Middle frontal gyrus (tissue), 1 donor: Measurements from ENCODE around the gene CCDC179.

Source experiments
- DNase-seq: peaks from one replicate; pipeline ENCODE4 v3.0.0-alpha.2; 2015; ENCODE audit warnings: low spot score; ENCODE audit errors: extremely low spot score

CCDC179 gene

DNA sequence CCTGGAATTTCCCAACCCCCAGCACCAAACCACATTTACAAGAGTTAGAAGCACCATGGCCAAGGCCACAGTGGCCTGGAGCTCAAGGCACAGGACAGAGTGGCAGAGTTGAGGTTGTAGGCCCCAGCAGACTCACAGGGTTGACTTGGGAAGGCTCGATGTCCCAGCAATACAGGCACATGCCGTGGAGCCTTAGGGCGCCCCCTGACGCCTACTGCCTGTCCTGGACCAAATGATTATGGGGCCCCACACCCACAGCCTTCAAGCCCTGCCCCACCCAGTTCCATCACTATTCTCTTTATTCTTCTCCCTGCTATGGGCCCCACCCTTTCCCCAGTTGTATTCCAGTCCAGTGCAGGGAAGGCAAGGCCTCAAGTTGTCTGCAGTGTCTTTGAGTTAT is at the start of gene CCDC179:
Gene CCDC179, minus strand, starts transcription at position 234 of the 400 bp plus-strand sequence. Its CDS starts 53 bp downstream, at position 181.
- DNase-seq, result no peak

DNA sequence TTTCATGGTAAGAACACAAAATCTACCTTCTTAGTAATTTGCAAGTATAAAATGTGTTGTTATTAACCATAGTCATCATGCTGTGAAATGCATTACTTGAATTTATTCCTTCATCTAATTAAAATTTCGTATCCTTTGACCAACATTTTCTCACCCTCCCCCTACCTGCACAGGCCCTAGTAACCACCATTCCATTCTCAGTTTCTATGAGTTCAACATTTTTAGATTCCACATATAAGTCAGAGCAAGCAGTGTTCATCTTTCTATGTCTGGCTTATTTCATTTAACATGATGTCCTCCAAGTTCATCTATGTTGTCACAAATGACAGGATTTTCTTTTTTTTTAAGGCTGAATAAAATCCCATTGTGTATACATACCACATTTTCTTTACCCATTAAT is 43.5 kb upstream of the CCDC179 start:
- DNase-seq, result no peak

DNA sequence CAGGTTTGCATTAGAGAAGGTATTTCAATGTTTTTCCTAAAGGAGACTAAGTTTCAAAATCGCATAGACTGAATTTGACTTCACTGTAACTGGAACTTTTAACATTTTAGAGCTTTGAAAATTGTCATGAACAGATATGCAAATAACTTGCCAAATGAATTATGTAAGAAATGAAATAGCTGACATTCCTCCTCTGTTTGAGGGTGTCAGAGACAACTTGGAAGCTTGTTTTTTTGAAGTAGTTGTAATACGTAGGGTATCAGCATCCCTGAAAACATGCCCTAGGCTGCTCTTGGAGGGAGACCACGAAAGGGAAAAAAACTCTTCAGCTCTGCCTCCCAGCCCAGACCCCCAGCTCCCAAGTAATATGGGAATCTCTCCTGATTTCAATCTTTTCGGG is 41.3 kb upstream of the CCDC179 start:
- DNase-seq, result no peak

DNA sequence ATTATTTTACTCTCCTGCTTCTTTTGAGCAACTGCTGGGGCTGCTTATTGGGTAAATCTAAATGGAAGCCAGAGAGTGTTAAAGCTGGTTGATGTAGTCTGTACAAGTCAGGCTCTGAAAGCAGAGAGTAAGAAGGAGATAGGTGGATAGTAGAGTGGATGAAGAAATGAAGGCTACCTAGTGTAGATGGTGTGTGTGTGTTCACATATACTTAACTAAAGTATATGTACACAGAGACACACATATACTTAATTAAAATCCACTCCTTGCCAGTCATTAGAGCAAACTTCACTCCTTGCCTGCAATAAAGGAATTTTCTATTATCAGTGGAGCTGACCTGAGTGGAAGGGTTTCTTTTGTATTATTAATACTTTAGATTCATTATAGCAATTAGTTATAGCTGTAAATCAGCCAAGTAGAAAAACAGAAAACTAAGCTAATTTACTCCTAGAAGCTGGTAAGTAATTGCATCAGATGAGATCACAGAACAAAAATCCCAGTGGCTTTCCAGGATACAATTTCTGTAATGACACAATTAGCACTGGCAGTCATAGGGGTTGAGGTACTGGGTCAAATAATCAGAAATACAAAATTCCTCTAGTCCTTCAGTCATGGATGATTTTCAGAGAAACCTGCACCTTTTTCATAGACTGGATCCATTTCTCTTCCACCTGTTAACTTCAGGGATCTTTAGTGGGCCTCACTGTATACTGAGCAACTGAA is 40.7 kb upstream of the CCDC179 start:
- no peak for DNase-seq

DNA sequence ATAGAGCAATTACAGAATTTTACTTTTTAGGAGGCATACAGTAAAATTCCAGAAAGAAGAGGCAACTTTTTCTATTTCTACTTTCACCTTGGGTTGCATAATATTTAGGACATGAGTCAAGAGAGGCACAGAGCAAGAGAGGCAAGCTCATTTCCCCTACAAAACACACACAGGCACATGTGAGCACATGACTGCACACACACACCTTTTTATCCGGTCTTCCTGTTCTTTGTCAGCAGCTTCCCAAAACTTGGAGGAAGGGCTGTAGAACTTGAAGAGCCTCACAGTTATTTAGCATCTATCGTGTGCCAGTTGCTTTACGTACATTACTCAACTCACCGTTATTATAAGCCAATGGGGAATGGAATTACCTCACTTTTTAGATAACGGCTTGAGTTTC is 37.8 kb upstream of the CCDC179 start:
- DNase-seq, result no peak

DNA sequence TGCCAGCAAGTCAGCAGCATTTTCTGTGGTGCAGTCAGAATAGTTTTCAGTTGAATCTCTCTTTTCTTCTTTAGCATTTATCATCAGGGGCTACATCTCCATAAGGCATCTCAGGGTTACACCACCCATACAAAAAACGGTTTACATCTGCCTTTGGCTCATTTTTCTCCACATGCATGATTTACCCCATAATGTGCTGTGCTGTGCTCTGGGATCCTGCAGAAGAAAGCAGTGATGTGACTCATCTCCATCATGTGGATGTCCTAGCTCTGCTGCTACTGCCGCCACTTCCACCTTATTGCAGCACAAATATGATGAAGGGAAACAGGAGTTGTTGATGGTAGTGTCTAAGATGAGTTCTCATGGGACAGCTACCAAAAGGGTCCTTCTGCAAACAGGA is 30.0 kb upstream of the CCDC179 start:
- DNase-seq, result no peak

DNA sequence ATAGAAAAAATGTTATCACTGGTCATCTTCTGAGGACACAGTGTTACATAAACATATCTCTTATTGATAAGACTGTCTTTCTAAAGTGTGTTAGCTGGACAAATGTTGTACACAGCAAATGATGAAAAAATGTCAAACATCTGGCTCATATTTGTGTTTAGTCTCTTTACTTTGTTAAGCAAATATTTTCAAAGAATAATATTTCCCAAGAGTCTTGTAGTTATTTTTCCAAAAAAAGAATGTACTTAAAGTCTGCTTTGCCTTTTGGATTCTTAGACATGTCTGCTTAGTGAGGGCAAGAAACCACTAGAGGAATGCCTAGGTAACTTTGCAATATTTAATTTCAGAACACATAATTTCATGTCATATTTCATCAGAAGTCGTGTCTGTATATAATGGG is 23.9 kb upstream of the CCDC179 start:
- DNase-seq, result no peak

DNA sequence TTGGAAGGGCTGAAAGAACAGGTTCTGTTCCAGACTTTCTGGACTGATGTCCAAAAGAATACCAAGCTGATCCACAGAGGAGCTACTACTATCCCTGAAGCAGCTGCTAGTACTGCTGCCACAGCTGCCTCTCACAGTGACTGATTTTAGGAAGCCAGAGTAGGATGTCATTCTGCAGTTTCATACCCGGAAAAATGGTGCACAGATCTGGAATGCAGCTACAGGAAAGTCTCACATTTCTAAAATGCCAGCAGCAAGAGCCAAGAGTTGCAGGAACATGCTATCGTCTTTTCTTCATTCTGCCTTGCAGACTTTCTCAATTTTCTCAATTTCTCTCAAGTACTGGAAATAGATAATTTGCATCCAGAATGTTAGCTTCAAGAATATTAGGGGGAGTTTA is 19.4 kb upstream of the CCDC179 start:
- DNase-seq, result no peak

DNA sequence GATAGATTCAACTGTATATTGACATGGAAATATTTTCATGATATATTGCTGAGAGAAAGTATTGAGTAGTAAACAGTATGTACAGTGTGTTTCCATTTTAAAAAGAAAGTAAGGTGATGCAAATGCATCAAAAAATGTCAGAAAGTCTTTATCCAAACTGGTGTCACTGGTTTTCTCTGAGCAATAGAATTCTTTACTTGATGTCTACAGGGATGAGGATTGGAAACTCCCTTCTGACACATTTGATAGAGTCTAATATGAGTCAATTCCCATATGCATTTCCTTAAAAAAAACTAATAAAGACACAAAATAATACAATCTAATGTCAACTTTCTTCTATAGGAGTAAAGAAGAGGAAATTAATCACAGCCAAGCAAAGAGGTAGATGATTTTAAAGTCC is 18.3 kb upstream of the CCDC179 start:
- no peak for DNase-seq

DNA sequence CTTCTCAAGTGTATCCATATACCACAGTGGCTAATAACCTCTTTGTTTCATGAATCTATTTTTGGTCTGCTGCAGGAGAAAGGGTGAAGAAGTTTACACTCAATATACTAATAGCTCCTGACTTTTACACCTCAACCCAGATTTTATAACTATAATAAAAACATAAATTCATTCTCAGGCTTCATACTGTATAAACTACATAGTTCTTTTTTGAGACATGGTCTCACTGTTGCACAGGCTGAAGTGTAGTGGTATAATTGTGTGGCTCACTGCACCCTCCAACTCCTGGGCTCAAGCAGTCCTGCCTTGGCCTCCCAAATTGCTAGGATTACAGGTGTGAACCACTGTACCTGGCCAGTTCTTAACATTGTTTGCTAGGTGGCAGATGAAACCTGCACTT is 17.8 kb upstream of the CCDC179 start:
- no peak for DNase-seq

DNA sequence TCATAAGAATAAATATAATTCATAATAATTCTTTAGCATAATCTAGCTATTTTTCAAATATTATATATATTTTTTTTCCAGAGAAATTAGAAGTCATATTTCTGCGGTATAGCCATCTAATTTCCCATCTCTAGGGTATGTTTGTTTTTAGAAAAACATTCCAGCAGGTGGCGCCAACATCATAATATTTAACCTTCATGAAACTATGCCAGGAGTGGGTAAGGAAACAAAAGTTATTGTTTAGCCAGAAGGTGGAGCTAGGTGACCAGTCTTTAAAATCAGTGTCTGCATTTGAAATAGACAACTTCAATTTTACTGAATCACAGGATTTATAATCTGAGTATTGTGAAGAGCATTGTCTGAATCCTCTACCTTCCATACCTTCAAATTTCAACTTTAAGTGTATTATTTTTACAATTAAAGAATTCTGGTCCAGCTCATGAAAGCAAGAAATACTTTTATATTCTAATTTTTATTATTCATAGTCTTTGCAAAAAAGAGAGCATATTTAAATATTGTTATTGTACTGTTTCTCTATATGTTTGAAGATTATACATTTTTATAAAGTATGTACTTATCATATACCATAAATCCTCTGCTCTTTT is 15.7 kb upstream of the CCDC179 start:
- DNase-seq, result peak; percentile 66

DNA sequence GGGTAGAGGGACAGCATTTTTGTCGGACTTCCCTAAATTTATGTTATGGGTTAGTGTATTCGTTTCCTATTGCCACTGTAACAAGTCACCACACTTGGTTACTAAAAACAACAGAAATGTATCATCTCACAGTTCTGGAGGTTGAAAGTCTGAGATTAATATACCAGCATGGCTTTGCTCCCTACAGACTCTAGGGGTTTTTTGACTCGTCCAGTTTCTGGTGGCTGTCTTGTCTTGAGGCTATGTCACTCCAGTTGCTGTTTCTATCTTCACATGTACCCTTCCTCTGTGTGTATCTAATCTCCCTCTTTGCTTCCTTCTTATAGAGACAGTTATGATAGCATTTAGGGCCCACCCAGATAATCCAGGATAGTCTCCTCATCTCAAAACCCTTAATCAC is 9.1 kb upstream of the CCDC179 start:
- DNase-seq, result no peak

DNA sequence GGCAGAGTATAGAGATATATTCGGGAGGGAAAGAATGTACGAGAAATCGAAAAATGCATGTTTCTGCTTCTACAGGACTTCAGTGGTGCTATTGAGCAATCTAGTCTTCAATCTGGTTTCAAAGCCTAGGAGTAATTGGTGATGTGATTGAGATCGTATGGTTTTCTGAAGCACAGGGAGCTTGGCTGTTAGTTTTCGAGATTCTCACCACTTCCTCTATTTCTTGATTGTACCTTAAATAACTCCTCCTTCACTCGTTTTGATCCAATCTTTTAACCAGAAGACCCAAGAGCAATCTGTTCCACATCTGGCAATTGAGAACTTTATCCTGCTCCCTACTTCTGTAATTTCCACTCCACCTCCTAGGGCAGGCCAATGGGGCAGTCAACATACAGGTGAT is 518 bp downstream of the CCDC179 start:
- DNase-seq, result no peak

DNA sequence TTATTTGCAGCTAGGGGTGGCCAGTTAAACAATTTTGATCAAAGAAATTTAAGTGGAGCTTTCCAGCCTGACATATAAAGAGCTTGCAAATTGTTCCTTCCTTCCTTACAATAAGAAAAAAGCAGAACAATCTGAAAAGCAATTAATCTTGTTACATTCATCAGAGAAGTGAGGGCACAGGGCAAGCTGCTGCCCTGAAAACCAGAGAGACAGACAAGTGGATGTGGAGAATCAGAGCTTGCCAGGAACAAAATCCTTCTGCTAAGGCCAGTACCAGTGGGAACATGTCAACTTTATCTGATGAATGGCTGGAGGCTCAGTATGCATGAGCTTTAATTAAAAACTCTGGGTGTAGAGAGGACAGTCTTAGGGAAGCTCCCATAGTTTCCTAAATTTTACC is 8.8 kb downstream of the CCDC179 start:
- DNase-seq, result no peak

DNA sequence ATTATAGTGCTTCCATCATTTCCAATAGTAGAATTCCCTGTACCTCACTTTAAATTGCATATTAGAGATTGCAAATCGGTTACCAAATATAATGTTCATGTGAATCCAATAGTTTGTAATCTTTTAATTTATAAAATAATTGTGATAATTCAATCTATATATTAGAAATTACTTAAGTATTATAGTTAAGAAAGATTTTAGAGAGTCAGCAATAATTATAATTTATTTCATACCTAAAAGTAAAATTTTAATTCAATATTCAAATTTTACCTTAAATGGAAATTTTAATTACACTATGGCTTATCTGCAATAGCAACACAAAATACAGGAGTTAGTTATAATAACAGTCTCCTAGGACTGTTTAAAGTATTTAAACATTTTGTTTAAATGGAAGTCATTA is 13.5 kb downstream of the CCDC179 start:
- DNase-seq, result no peak

DNA sequence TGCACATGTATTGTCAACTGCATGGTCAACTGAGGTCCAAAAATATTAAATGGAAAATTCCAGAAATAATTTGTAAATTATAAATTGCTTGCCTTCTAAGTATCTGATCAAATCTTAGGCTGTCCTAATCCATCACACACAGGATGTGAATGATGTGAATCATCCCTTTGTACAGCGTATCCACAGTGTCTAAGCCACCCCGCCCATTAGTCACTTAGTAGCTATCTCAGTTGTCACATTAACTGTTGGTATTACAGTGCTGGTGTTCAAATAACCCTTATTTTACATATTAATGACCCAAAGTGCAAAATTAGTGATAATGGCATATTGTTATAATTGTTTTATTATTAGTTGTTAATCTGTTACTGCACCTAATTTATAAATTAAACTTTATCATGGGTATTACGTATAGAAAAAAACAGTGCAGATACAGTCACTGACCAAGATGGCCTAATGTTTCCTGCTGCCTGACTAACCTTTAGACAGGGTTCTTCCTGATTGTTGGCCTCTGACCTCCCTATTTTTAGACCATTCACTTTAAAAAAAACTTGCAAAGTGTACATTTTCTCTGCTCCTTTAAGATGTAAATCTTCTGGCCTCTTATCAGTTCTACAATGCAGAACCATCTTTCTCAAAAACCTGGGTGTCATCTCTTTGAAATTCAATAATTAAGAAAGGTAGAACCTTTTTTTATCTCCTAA is 27.8 kb downstream of the CCDC179 start:
- no peak for DNase-seq

DNA sequence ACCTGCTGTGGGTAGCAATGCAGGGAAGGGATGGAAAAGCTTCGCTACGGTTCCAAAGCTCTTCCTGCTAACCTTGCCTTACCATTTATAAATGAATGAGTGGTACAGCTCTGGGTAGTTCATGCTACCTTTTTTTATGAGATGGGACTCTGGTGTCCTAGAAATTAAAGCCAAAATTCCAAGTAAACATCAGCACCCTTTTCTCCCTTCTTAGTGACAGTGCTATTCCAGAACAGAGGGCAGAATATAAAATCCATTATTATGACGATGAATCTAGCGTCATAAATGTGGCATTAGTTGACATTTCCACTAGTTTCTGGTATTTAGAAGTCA is 30.2 kb downstream of the CCDC179 start:
- DNase-seq, result no peak

DNA sequence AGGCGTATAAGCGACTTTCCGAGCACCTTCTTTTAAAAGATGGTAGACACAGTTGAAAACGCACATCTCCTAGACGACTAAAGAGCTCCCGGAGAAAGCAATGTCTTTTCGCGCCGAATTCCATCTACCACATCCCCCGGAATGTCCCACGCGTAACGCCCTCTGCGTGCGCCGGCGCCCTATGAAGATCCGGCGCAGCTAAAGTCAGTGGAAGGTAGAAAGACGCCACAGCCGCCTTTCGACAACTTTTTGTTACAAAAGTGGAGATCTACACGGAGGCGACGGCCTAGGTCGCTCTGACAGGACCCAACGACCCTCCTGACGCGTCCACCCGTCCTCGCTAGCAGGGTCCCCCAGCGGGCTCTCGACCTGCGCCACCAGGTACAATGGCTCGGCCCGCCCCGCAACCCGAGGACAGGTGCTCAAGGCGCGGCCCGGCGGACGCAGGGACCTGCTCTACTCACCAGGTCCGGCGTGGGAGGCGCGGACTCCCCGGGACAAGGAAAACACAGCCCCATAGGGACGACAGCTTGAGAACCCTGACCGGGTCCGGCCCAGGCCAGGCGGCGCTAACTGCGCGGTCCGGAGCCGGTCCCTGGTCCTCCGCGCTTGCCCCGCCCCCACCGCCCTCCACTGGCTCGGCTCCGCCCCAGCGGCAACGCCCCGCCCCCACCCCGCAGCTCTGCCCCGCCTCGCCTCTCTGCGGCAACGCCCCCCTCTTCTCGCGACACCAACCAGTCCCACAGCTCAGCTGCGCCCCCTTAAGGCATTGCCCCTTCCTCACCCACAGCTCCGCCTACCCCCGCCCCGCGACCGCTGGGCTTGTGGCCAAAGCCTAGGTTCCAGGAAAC is 30.8 kb downstream of the CCDC179 start, which contains the start of gene SVIP:
Gene SVIP, minus strand, starts transcription at position 571 of the 851 bp plus-strand sequence. Its CDS starts 53 bp downstream, at position 518.
- peak; percentile 70 for DNase-seq

DNA sequence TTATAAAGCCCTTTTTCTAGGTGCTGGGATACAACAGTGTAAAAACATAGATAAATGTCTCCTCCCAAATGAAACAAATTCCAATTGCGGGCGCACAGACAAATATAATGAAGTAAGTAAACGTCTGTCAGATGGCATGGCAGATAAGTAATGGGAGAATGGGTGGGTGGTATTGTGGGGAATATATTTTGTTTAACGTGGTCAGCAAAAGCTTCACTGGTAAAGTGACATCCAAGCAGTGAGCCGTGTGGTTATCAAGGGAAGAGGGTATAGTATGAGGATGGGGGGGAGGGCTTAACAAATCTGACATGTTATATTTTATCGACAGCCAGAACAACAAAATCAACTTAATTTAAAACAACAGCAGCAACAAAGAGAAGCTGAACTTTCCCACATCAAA is 31.9 kb downstream of the CCDC179 start:
- DNase-seq, result no peak

DNA sequence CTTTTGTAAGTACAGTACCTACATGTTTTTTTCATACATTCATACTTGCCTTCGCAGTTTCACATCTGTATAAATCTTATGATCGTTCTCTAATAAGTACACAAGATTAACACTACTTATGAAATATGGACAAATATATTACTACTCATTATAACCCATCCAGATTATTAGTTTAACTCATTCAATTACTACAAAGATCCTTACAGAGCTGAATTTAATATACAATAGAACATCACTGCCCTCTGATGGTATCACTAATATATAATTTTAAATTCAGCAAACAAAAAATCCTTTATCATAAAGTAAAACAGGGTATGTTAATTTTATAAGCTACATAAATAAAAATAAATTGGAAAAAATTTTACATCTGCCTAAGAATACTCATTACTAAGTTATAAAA is 38.1 kb downstream of the CCDC179 start:
- no peak for DNase-seq

DNA sequence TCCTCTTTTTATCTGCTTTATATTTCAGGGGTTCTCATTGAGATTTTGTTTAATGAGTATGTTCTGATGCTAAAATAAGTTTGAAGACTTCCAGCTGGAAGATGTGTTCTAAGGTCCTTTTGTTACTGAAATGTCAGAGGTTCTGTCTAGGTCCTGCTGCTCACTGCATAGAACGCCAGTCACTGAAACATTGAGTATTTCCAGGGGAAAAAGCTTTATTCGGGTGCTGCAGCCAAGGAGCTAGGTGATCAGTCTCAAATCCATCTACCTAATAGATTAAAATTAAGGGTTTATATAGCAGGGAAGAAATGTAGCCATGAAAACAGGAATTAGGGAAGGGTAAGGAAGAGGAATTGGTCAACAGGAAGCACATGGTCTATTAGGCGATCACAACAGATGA is 50.4 kb downstream of the CCDC179 start:
- DNase-seq, result no peak
